Mesodermal cell (in vitro differentiated cells): ENCODE measurements around the gene SEMA3G.

Source experiments
- H3K27ac ChIP-seq: 2 replicates; pipeline ENCODE4 v1.7.0; 2013; ENCODE audit warnings: mild to moderate bottlenecking, low read depth, low read length, moderate library complexity; ENCODE audit not compliant: severe bottlenecking
- H3K36me3 ChIP-seq: 2 replicates; pipeline ENCODE4 v1.7.1; 2013; ENCODE audit warnings: mild to moderate bottlenecking, low read length, moderate library complexity; ENCODE audit not compliant: control insufficient read depth, insufficient read depth
- H3K4me1 ChIP-seq: one replicate; pipeline ENCODE4 v1.7.1; 2013; ENCODE audit warnings: mild to moderate bottlenecking, low read length; ENCODE audit not compliant: insufficient read depth, control insufficient read depth, poor library complexity, severe bottlenecking
- H3K4me3 ChIP-seq: 2 replicates; pipeline ENCODE4 v1.7.0; 2013; ENCODE audit warnings: low read length, control low read depth, mild to moderate bottlenecking; ENCODE audit not compliant: insufficient read depth, poor library complexity, severe bottlenecking; ENCODE audit errors: extremely low read depth
- H3K9me3 ChIP-seq: 2 replicates; pipeline ENCODE4 v1.7.1; 2013; ENCODE audit warnings: mild to moderate bottlenecking, low read length, moderate library complexity; ENCODE audit not compliant: control insufficient read depth
- WGBS, 2 experiments: methylation state at CpG; one replicate each; pipeline ENCODE4 v1.1.5; 2013; ENCODE audit warnings: missing lambda C conversion rate in 2 of 2; ENCODE audit not compliant: insufficient coverage in 2 of 2; 5-methylcytosine and 5-hydroxymethylcytosine counted together

The SEMA3G gene

GRCh38 chr3:52487050-52487787, 42.3 kb upstream of the SEMA3G start:
- Histone ChIP-seq H3K4me1 (peaks cover 22% of the 10 kb centered on the region), H3K9me3 (no peaks in the 10 kb centered on the region), H3K4me3 (no peak overlapping the region), H3K36me3 (peaks cover 94% of the 10 kb centered on the region), H3K27ac (no peak overlapping the region)
- WGBS, 2 experiments, result 96% methylated on average over 28 to 31 of the region's 31 CpGs

- no peak overlapping the region for H3K4me3 ChIP-seq
- no peaks in the 10 kb centered on the region for H3K9me3 ChIP-seq
- no peak overlapping the region for H3K27ac ChIP-seq
- H3K4me1 ChIP-seq, result peaks cover 6% of the 10 kb centered on the region
- WGBS, 2 experiments, result 94 to 95% methylated on average over 8 to 9 of the region's 10 CpGs
- H3K36me3 ChIP-seq, result peaks cover 98% of the 10 kb centered on the region
Measured at GRCh38 chr3:52484680-52485461, 40.0 kb upstream of the SEMA3G start.

- 95 to 96% methylated on average over 12 of the region's 13 CpGs for WGBS, 2 experiments
- Histone ChIP-seq H3K4me1 (peaks cover 4% of the 10 kb centered on the region), H3K36me3 (peaks cover 98% of the 10 kb centered on the region), H3K9me3 (no peaks in the 10 kb centered on the region), H3K4me3 (no peak overlapping the region), H3K27ac (peak overlapping the region; percentile 23)
Measured at GRCh38 chr3:52483577-52484381, 38.9 kb upstream of the SEMA3G start.

- Histone ChIP-seq H3K9me3 (no peaks in the 10 kb centered on the region), H3K4me1 (peaks cover 4% of the 10 kb centered on the region), H3K27ac (peak overlapping the region; percentile 23), H3K4me3 (no peak overlapping the region), H3K36me3 (peaks cover 98% of the 10 kb centered on the region)
- WGBS, 2 experiments, result 89 to 90% methylated on average over 13 to 14 of the region's 14 CpGs
Measured at GRCh38 chr3:52483081-52483480, 38.2 kb upstream of the SEMA3G start.

GRCh38 chr3:52481819-52482521, 37.1 kb upstream of the SEMA3G start:
- H3K9me3 ChIP-seq, result no peaks in the 10 kb centered on the region
- 91 to 94% methylated on average over 15 to 22 of the region's 23 CpGs for WGBS, 2 experiments
- H3K27ac ChIP-seq, result no peak overlapping the region
- no peak overlapping the region for H3K4me3 ChIP-seq
- peaks cover 99% of the 10 kb centered on the region for H3K36me3 ChIP-seq
- peaks cover 4% of the 10 kb centered on the region for H3K4me1 ChIP-seq

- WGBS, 2 experiments, result 96 to 97% methylated on average over 20 of the region's 27 CpGs
- Histone ChIP-seq H3K4me3 (no peak overlapping the region), H3K9me3 (no peaks in the 10 kb centered on the region), H3K36me3 (peaks cover 99% of the 10 kb centered on the region), H3K27ac (no peak overlapping the region), H3K4me1 (peaks cover 4% of the 10 kb centered on the region)
Measured at GRCh38 chr3:52480768-52481715, 36.1 kb upstream of the SEMA3G start.

- H3K27ac ChIP-seq, result no peak overlapping the region
- peaks cover 99% of the 10 kb centered on the region for H3K36me3 ChIP-seq
- H3K9me3 ChIP-seq, result no peaks in the 10 kb centered on the region
- H3K4me1 ChIP-seq, result peaks cover 4% of the 10 kb centered on the region
- no peak overlapping the region for H3K4me3 ChIP-seq
- 95 to 97% methylated on average over 11 to 13 of the region's 16 CpGs for WGBS, 2 experiments
Measured at GRCh38 chr3:52479877-52480575, 35.1 kb upstream of the SEMA3G start.

- WGBS, 2 experiments, result 97 to 98% methylated on average over 6 to 7 of the region's 7 CpGs
- H3K4me1 ChIP-seq, result peaks cover 4% of the 10 kb centered on the region
- no peak overlapping the region for H3K27ac ChIP-seq
- H3K9me3 ChIP-seq, result no peaks in the 10 kb centered on the region
- peaks cover 98% of the 10 kb centered on the region for H3K36me3 ChIP-seq
- H3K4me3 ChIP-seq, result no peak overlapping the region
Measured at GRCh38 chr3:52479037-52479876, 34.4 kb upstream of the SEMA3G start.

GRCh38 chr3:52477796-52478095, 32.8 kb upstream of the SEMA3G start:
- WGBS, 2 experiments, result 96 to 98% methylated on average over 6 of the region's 6 CpGs
- H3K4me1 ChIP-seq, result no peaks in the 10 kb centered on the region
- H3K36me3 ChIP-seq, result peaks cover 98% of the 10 kb centered on the region
- no peaks in the 10 kb centered on the region for H3K9me3 ChIP-seq
- no peak overlapping the region for H3K4me3 ChIP-seq
- no peak overlapping the region for H3K27ac ChIP-seq
